Suprapubic skin (tissue), 4 donors: Measurements from ENCODE around the gene DUSP23. TPM values are rescaled to one million over a fixed set of nuclear protein-coding genes. Genes with fewer than 3 reads are reported as not detected.

Experiments
- DNase-seq, 2 donors: peaks; one replicate each; pipeline ENCODE4 v3.0.0-alpha.2; 2019; ENCODE audit warnings: low spot score in 2 of 2
- H3K27ac ChIP-seq: fragments of 200-600 bp; sonication (generic); one replicate; pipeline ENCODE4 v1.5.1; 2019
- H3K27me3 ChIP-seq: fragments of 200-600 bp; sonication (generic); one replicate; pipeline ENCODE4 v1.5.1; 2019
- H3K36me3 ChIP-seq: fragments of 200-600 bp; sonication (generic); one replicate; pipeline ENCODE4 v1.5.1; 2019
- H3K4me1 ChIP-seq: fragments of 200-600 bp; sonication (generic); one replicate; pipeline ENCODE4 v1.5.1; 2019
- H3K4me3 ChIP-seq: fragments of 200-600 bp; sonication (generic); one replicate; pipeline ENCODE4 v1.5.1; 2019; ENCODE audit warnings: mild to moderate bottlenecking
- H3K9me3 ChIP-seq: fragments of 200-600 bp; sonication (generic); one replicate; pipeline ENCODE4 v1.5.1; 2019
- EP300 ChIP-seq: sonication (generic); formaldehyde crosslinking; IDR thresholded peaks from one replicate; pipeline ENCODE4 v1.6.1; 2017; ENCODE audit warnings: antibody characterized with exemption
- POLR2A ChIP-seq, 2 donors: fragments of 450-650 bp; IDR thresholded peaks; one replicate each; pipeline ENCODE4 v1.6.1; 2017; ENCODE audit warnings: antibody characterized with exemption in 2 of 2, mild to moderate bottlenecking in 2 of 2, moderate library complexity in 2 of 2
- POLR2AphosphoS5 ChIP-seq, 3 donors: sonication (generic); formaldehyde crosslinking; IDR thresholded peaks; one replicate each; pipeline ENCODE4 v1.6.1; 2017; ENCODE audit warnings: antibody characterized with exemption in 3 of 3
- WGBS: methylation state at CpG from one replicate; pipeline ENCODE4 v1.1.5; 2018; 5-methylcytosine and 5-hydroxymethylcytosine counted together
- total RNA-seq, 4 donors: library from RNA; depleted of rRNA; stranded (reverse); fragments of >200 nt; gene quantifications; one replicate each; pipeline ENCODE4 v1.1.0, GENCODE V29; 2016
- TF ChIP-seq, protein P1 (sequence below), 2 donors: fragments of 200-600 bp in 1 of 2; fragments of 450-650 bp in 1 of 2; sonication (generic) in 1 of 2; IDR thresholded peaks; one replicate each; pipeline ENCODE4 v1.5.1; 2016 to 2019; ENCODE audit warnings: antibody characterized with exemption in 2 of 2, mild to moderate bottlenecking in 1 of 2, moderate library complexity in 1 of 2

DUSP23 gene
- total RNA-seq, result 10 to 100 TPM; 39.6 to 89.6 (median 75.0) TPM

DNA sequence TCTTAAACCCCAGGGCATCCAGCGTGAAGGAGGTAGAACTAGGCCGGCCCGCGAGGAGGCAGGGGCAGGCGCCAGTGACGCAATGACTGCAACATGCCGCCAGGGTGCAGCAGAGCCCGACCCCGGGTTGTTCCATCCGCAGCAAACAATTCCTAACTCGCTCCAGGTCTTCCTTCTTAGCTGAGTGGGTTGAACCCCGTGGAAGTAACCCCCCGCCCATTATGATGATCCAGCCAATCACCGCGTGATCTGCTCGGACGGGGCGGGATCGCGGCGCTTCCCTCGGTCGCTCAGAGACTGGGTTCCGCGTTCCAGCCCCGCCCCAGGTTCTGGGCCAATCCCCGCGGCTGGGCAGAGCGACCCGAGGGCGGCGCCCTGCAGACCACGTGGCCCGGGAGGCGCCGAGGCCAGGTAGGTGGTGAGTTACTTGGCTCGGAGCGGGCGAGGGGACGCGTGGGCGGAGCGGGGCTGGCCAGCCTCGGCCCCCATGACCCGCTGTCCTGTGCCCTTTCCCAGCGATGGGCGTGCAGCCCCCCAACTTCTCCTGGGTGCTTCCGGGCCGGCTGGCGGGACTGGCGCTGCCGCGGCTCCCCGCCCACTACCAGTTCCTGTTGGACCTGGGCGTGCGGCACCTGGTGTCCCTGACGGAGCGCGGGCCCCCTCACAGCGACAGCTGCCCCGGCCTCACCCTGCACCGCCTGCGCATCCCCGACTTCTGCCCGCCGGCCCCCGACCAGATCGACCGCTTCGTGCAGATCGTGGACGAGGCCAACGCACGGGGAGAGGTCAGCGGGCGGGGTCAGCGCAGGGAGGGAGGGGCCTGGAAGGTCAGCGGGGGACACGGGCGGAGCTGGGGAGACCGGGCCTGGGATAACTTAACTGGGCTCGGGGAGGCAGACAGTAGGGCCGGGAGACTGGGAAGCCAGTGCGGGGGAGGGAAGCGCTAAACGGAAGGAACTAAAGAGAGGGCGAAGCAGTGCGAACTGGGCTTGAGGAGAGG lies at the start of gene DUSP23:
TSS of gene DUSP23 (plus strand) at position 380 of the 1,000 bp plus-strand sequence. CDS start at position 519, 139 bp downstream.
- Histone ChIP-seq H3K27ac (peak within 1 kb of the TSS; percentile 78), H3K27me3 (no peaks in the 10 kb centered on the region), H3K4me1 (peaks cover 28% of the 10 kb centered on the region), H3K36me3 (no peaks in the 10 kb centered on the region), H3K9me3 (no peaks in the 10 kb centered on the region), H3K4me3 (peak within 1 kb of the TSS; percentile 83)
- peak; percentile 99 for DNase-seq
- WGBS, result under 1% methylated on average over 24 of the region's 88 CpGs
- TF ChIP-seq EP300, result no peak
- TF ChIP-seq POLR2AphosphoS5 (IDR thresholded peaks at IDR 0.05), result peak in 1 of 3 donors; percentile 76
- TF ChIP-seq POLR2A (IDR thresholded peaks at IDR 0.05), result no peak
- TF ChIP-seq, protein P1, sequence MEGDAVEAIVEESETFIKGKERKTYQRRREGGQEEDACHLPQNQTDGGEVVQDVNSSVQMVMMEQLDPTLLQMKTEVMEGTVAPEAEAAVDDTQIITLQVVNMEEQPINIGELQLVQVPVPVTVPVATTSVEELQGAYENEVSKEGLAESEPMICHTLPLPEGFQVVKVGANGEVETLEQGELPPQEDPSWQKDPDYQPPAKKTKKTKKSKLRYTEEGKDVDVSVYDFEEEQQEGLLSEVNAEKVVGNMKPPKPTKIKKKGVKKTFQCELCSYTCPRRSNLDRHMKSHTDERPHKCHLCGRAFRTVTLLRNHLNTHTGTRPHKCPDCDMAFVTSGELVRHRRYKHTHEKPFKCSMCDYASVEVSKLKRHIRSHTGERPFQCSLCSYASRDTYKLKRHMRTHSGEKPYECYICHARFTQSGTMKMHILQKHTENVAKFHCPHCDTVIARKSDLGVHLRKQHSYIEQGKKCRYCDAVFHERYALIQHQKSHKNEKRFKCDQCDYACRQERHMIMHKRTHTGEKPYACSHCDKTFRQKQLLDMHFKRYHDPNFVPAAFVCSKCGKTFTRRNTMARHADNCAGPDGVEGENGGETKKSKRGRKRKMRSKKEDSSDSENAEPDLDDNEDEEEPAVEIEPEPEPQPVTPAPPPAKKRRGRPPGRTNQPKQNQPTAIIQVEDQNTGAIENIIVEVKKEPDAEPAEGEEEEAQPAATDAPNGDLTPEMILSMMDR (IDR thresholded peaks at IDR 0.05), result peak; percentile 96

DNA sequence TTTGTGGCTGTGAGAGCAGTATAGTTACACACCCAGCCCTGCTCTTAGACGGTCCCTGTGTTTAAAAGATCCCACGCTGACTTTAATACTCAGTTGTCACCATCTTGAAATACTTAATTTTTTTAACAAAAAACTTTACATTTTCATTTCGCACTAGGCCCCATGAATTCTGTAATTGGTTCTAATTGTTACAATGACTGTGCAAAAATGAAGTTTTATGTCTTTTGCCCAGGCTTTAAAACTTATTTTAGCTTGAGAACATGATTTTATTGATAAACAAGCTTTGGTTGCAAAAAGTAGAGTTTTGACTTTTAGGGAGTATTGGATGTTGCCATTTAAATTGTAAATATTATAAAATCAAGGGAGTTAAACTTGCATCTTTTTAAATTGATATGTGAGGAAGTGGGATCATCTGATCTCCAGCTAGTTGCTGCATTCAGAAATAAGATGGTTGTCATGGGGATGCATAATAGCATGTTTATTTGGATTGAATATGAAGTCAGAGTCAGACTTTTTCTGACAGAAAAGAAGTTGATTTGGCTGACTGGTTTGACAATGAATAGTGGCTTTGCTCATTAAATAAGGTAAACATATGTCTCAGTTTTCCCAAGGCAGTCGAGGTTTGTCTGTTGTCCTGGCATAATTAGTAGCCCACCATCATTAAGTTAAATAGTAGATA lies 43.4 kb upstream of the DUSP23 start:
- no peaks in the 10 kb centered on the region for H3K36me3 ChIP-seq
- H3K4me3 ChIP-seq, result no peak overlapping the region
- 68% methylated on average over 4 of the region's 4 CpGs for WGBS
- H3K27me3 ChIP-seq, result no peaks in the 10 kb centered on the region
- no peak overlapping the region for H3K27ac ChIP-seq
- no peak for DNase-seq
- no peak for TF ChIP-seq POLR2AphosphoS5 (IDR thresholded peaks at IDR 0.05)
- TF ChIP-seq POLR2A (IDR thresholded peaks at IDR 0.05), result no peak
- TF ChIP-seq EP300, result no peak
- TF ChIP-seq, protein P1 (IDR thresholded peaks at IDR 0.05), result no peak
- H3K9me3 ChIP-seq, result no peaks in the 10 kb centered on the region
- no peaks in the 10 kb centered on the region for H3K4me1 ChIP-seq

DNA sequence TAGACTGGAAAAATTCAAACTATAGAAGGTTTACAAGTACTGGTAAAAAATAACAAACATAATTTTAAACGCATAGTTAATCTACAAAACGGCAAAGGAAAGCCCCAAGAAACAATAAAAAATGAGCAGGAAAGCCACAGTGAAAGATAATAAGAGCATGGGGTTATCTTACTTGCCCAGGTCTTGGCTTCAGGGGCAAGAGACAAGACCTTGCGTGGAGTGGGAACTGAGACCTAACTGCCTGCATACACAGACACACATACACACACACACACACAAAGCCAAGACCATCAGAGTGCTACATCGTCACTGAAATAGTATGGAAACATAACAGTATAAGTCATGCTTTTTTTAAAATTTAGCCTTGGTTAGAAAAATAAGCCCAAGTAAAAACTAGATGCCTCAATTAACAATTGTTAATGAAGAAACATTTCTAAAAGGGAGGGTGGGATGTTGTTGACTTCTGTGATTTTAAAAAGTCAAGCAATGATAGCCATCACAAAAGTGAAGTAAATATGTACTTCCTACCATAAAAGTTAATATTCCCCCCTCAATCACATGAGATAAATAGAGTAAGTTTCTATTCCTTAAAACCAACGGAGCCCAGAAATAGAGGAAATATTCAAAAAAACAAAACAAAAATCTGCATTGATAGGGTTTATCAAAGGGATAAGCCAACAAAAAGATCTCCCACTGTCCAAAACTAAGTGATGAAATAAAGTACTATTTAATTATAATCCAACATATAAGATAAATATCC lies 36.9 kb upstream of the DUSP23 start:
- Histone ChIP-seq H3K4me1 (no peaks in the 10 kb centered on the region), H3K36me3 (no peaks in the 10 kb centered on the region), H3K27me3 (no peaks in the 10 kb centered on the region), H3K27ac (no peak overlapping the region), H3K9me3 (no peaks in the 10 kb centered on the region), H3K4me3 (no peak overlapping the region)
- no peak for DNase-seq
- TF ChIP-seq, protein P1 (IDR thresholded peaks at IDR 0.05), result no peak
- no peak for TF ChIP-seq POLR2AphosphoS5 (IDR thresholded peaks at IDR 0.05)
- TF ChIP-seq EP300, result no peak
- no peak for TF ChIP-seq POLR2A (IDR thresholded peaks at IDR 0.05)
- 84% methylated on average over 5 of the region's 5 CpGs for WGBS

DNA sequence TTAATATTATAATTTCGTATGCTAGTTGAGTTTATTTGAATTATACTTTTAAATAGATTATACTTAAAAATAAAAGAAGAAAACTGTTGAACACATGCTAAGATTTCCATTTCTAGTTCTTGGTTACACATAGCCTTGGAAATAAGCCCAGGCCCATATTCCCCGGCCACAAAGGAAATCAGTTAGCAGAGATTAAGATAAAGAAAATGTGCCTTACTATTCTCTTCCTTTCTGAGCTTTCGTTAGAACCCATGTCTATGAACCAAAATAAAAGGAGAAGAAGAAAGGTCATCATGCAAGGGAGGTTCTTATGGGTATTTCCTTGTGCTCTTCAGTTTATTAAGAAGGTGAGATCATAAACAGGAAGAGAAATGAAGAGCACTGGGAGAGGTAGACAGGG lies 34.1 kb upstream of the DUSP23 start:
- whole genome bisulfite sequencing, result 51% methylated on average over 3 of the region's 3 CpGs
- DNase-seq, result no peak
- no peak overlapping the region for H3K27ac ChIP-seq
- H3K4me3 ChIP-seq, result no peak overlapping the region
- no peak for TF ChIP-seq EP300
- TF ChIP-seq, protein P1 (IDR thresholded peaks at IDR 0.05), result no peak
- no peak for TF ChIP-seq POLR2AphosphoS5 (IDR thresholded peaks at IDR 0.05)
- no peak for TF ChIP-seq POLR2A (IDR thresholded peaks at IDR 0.05)
- H3K27me3 ChIP-seq, result no peaks in the 10 kb centered on the region
- no peaks in the 10 kb centered on the region for H3K36me3 ChIP-seq
- H3K4me1 ChIP-seq, result no peaks in the 10 kb centered on the region
- no peaks in the 10 kb centered on the region for H3K9me3 ChIP-seq
